ENCODE data around the gene EGFLAM.

The EGFLAM gene

DNA sequence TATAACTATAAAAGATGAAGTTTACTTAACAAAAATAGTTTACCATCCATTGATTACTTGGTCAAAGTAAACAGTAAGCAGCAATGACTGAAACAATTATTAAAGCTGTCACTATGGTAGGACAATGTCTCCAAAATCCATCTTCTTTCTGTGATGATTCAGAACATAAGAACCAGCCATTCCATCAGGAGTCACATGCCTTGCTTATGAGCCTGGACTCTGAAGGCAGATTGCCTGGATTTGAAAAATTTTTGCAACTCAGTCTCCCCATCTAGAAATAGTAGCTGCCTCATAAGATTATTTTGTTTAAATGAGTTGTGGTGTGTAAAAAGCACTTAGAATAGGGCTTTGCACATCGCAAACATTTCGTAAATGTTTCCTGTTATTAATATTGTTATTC, 161.9 kb downstream of the EGFLAM start:
- DNase-seq (ENCODE audit: low spot score), result no peak

DNA sequence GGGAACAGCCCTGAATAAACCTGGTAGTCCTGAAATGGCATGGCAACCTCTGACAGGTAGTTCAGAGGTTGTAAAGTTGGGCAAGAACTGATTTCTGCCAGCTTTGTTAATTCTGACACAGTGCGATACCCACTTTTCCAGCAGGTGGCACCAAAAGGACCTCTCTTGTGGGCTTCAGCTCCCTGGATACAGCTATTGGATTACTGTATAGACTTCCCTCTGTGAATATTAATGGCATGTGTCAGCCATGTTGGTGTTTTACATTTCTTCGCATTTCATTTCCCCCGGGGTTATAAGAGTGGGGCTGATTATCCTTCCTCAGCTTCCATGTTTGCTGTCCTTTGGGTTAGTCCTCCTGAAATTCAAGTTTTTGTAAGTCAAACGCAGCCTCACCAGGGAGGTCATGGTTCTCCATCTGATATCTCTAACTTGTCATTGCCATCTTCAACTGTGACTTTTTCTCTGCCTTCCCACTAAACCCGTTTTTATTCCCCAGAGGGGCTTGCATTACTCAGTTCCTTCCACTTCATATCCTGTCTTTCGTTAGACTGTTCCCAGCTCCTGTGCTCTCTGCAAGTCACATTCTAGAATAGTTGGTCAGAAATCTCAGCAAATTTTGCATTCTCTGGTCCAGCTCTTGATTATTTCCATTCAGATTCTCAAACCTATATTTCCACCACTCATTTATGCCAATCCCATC, 162.5 kb downstream of the EGFLAM start:
- DNase-seq (ENCODE audit: low spot score), result peak; percentile 51

DNA sequence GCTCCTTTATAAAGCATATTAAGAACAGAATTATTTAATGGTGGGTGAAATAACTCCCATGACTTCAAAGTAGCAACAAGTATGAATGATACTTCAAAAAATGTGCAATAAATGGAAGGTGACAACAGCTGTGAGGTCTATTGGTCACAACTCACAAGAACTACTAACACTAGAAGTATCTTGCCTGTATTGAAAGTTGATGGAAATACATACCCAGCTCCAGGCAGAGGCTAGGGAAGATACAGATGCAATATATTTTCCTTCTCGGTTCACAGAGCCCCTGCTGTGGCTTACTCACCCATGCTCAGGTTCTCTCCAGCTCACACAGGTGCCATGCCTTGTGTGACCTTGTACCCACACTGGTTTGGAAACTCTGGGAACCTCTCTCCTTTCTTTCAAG, 164.3 kb downstream of the EGFLAM start:
- DNase-seq (ENCODE audit: low spot score), result no peak

DNA sequence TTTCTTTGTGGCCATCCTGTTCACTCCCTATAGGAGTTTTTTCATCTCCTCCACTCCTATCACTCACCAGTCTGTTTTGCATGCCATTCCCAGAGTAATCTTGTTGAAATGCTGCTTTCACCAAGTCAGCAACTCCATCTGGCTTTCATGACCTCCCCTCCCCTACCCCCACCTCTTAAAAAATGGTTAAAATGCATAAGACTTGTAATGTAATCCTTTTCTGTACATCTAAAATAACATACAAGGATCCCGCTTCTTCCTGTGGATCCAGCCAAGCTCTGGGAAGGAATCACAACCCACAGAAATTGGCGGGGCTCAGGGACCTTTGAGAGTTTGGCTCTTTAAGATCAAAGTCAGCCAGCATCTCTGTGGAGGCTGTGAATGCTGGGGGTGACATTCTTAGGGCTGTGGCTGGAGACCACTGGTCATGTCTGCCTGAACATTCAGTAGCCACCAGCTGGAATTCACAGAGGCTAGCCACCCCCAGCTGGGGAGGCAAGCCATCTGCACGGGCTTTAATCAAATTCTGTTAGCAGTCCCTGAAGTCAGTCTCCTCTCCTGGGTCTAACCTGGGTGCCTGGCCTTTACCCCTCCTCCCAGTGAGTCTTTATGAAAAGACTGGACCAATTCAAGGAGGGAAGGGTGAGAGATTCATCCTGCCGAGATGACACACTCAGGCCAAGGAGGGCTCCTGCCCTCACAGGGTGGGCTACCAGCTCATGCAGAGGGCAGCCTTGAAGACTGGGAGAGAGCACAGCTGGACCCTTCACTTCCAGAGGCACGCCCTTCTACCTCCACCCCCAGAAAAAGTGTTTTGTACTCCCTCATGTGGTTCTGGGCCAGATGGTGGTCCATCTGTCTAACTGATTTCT, 165.2 kb downstream of the EGFLAM start:
- no peak for DNase-seq (ENCODE audit: low spot score)

DNA sequence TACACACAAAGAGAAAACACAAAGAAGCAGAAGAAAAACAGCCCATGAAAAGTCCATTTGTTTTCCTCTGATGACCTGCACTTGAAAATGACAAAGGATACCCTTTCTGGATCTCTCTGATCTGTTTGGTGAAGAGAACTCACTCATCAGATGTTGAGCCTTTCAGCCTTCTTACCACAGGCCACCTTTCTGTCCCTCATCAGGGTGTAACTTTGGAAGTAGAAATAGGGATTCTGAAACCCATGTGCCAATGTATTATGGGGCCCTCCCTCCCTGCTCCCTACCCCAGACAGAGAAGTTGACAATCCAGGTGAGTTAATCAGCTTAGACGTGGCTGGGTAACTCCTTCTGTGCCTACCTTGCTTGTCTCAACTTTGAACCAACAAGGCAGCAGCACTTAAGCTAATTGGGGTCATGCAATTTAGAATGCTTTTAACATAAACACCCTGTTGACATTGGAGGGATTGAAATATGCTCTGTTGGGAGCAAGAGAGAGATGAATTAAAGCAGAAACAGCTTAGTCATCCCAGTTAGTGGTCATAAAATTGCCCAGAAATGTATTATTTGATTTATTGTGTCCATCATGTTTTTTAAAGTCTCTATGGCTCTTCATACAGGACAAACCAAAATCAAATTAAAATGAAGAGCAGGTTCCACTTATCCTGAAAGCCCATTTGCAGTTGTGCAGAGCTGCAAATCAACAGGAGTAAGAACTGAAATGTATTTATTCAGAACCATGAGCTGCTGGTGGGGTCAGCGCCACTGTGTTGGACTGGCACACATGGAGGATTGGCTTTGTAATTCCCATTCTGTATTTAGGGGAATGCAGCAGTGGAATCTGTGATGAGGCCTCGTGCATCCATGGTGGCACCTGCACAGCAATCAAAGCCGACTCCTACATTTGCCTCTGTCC, 166.0 kb downstream of the EGFLAM start:
- DNase-seq (ENCODE audit: low spot score), result no peak

DNA sequence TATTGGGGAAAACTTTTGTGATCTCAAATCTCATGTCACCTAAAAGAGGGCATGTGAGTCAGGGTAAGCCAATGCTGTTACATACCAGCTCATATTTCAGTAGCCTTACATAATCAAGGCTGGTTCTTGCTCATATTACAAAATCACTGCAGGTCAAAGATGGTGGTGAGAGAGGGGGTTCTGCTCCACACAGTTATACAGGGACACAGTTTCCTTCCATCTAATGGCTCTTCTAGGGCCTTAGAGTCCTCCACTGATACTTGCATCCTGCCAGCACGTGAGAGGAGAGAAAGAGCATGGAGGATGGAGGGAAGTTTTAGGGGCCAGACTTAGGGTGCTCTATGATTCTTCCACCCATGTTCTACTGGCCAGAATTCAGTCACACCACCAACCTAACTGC, 168.1 kb downstream of the EGFLAM start:
- DNase-seq (ENCODE audit: low spot score), result no peak

DNA sequence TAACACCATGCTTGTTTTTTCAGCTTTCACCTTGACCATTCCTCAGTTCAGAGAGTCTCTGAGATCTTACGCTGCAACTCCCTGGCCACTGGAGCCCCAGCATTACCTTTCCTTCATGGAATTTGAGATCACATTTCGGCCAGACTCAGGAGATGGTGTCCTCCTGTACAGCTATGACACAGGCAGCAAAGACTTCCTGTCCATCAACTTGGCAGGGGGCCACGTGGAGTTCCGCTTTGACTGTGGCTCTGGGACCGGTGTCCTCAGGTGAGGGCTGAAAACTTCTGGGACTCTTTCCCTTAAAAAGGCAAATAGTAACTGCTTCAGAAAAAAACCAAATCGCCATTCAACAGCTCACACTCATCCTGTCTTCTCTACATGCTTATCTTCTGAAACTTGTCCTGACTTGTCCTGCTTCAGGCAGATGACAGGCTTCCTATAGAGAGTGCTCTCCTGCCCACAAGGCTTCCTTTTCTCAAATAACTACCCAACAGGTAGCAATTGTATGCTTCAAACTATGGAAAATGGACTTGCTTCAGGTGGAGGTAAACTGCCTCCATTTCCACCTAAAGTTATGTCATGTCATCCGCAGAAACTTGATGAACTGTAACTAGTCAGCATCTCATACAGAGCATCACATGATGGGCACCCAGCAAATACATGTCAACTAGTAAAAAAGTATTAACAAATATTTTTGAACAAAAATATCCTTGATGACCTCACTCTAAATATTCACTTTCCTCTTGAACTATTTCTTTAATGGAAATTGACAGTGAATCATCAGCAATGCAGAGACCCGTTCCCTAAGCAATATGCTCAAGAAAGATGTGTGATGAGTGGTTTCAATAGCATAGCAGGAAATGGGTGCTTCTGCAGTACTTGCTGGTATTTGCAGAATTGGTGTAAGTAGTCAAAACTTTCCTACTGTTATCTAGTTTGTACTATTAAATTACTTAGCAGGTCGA, 168.9 kb downstream of the EGFLAM start:
- no peak for DNase-seq (ENCODE audit: low spot score)

DNA sequence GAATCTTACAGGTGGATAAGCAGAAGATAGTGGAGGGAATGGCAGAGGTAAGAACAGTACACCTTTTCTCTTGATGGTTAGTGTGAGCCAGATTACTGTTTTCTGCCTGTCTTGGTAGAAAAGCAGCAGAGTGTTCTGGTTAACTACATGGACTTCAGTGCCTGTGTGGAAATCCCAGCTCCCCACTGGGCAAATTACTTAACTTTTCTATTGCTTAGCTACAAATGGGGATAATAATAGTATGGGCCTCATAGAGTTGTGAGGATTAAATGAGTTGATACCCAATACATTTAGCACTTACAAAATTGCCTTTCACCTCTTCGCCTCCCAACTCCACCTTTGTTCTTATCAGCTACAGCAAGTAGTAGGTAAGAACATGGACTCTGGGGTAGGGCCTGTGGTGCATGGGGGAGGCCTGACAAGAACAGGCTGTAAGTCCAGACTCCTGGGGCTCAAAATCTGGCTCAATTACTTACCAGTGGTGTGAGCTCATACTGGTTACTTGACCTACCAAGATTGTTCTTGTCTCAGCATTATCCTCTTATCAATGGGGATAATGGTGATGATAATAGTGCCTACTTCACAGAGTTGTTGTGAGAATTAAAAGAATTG, 173.0 kb downstream of the EGFLAM start:
- no peak for DNase-seq (ENCODE audit: low spot score)

GRCh38 chr5:38433160-38433861, 175.0 kb downstream of the EGFLAM start:
- DNase-seq (ENCODE audit: low spot score), result peak; percentile 17

- no peak for DNase-seq (ENCODE audit: low spot score)
Observed at GRCh38 chr5:38434966-38435705, 176.8 kb downstream of the EGFLAM start.

DNA sequence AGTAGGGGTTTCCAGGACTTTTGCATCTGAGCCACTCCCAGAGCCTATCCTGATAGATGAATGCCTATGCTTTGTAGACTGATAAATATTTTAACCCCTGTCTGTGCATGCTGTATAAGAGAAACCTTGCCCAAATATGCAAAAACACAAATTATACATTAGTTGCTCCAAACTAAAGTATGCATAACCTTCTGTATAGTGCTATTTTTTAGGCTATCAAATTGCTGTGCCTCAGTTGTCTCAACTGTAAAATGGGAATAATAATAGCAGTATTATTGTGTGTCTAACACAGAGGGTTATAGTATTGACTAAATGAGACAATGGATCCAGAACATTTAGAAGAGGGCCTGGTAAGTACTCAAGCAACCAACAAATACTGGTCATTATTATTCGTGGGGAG, 180.4 kb downstream of the EGFLAM start:
- DNase-seq (ENCODE audit: low spot score), result no peak

GRCh38 chr5:38441453-38442246, 183.3 kb downstream of the EGFLAM start:
- DNase-seq (ENCODE audit: low spot score), result peak; percentile 95

GRCh38 chr5:38442247-38442573, 183.9 kb downstream of the EGFLAM start:
- DNase-seq (ENCODE audit: low spot score), result no peak

- no peak for DNase-seq (ENCODE audit: low spot score)
Observed at GRCh38 chr5:38443390-38443789, 185.0 kb downstream of the EGFLAM start.

- DNase-seq (ENCODE audit: low spot score), result no peak
Observed at GRCh38 chr5:38445374-38446028, 187.1 kb downstream of the EGFLAM start.

DNA sequence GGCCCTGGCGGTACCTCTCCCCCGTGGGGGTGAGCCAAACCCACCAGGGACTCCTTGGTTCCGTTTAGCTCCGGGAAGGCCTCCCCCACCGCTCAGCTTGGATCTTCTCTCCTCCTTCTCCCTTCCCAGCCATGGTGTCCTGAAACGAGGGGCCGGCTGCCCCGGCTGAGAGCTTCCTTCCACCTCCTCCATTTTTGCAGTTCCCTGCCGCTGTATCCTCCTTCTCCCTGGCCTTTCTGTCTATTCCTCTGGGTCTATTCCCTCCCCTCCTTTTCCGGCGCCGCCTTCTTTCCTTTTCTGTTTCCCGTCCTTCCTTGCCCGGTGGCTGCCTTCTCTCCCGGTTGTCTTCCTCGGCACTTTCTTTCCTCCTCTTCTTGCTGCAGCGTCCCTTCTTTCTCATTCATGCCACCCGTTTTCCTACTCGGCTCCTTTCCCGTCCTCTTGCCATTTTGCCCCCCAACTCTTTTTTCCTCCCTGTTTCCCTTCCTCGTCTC, 187.7 kb downstream of the EGFLAM start:
- DNase-seq (ENCODE audit: low spot score), result no peak

- no peak for DNase-seq (ENCODE audit: low spot score)
Observed at GRCh38 chr5:38447056-38447455, 188.7 kb downstream of the EGFLAM start.

- no peak for DNase-seq (ENCODE audit: low spot score)
Observed at GRCh38 chr5:38447786-38448185, 189.4 kb downstream of the EGFLAM start.
